H9 (cell line): ENCODE data around the gene MRPS35. TPM values are rescaled to one million over a fixed set of nuclear protein-coding genes. Genes with fewer than 3 reads are reported as not detected.

Experiments used
- DNase-seq: peaks from one replicate; pipeline ENCODE4 v3.0.0-alpha.2; 2017
- H2AFZ ChIP-seq: one replicate; pipeline ENCODE4 v1.6.1; 2013; ENCODE audit warnings: mild to moderate bottlenecking, low read length, control low read depth, moderate library complexity
- H2AK5ac ChIP-seq: 2 replicates; pipeline ENCODE4 v1.6.1; 2013; ENCODE audit warnings: low read length, control low read depth, mixed read lengths; ENCODE audit not compliant: insufficient read length
- H2BK120ac ChIP-seq: one replicate; pipeline ENCODE4 v1.6.1; 2013; ENCODE audit warnings: low read depth, mild to moderate bottlenecking, low read length, control low read depth, inconsistent platforms; ENCODE audit not compliant: poor library complexity, severe bottlenecking
- H2BK12ac ChIP-seq: 2 replicates; pipeline ENCODE4 v1.6.1; 2013; ENCODE audit warnings: low read length, control low read depth, mixed read lengths, low read depth; ENCODE audit not compliant: insufficient read length
- H2BK15ac ChIP-seq: 2 replicates; pipeline ENCODE4 v1.6.1; 2013; ENCODE audit warnings: low read depth, low read length, control low read depth
- H2BK20ac ChIP-seq: one replicate; pipeline ENCODE4 v1.6.1; 2013; ENCODE audit warnings: low read depth, mild to moderate bottlenecking, low read length, control low read depth, inconsistent platforms; ENCODE audit not compliant: poor library complexity, severe bottlenecking
- H2BK5ac ChIP-seq: 2 replicates; pipeline ENCODE4 v1.6.1; 2013; ENCODE audit warnings: low read length, control low read depth, mixed read lengths; ENCODE audit not compliant: insufficient read length
- H3K14ac ChIP-seq: 2 replicates; pipeline ENCODE4 v1.6.1; 2013; ENCODE audit warnings: low read length, control low read depth; ENCODE audit not compliant: insufficient read depth
- H3K18ac ChIP-seq: 2 replicates; pipeline ENCODE4 v1.6.1; 2013; ENCODE audit warnings: low read depth, mild to moderate bottlenecking, mixed read lengths, low read length, control low read depth; ENCODE audit not compliant: insufficient read length
- H3K23ac ChIP-seq: 2 replicates; pipeline ENCODE4 v1.6.1; 2013; ENCODE audit warnings: low read length, control low read depth, mixed read lengths, low read depth; ENCODE audit not compliant: insufficient read length
- H3K23me2 ChIP-seq: 2 replicates; pipeline ENCODE4 v1.6.1; 2013; ENCODE audit warnings: low read depth, mild to moderate bottlenecking, mixed read lengths, low read length, control low read depth; ENCODE audit not compliant: insufficient read length, poor library complexity, severe bottlenecking
- H3K27ac ChIP-seq: 2 replicates; pipeline ENCODE4 v1.5.1; 2013; ENCODE audit warnings: low read length, control low read depth, mixed read lengths, low read depth; ENCODE audit not compliant: insufficient read length
- H3K27me3 ChIP-seq: 2 replicates; pipeline ENCODE4 v1.6.1; 2013; ENCODE audit warnings: low read length, control low read depth, inconsistent platforms; ENCODE audit not compliant: insufficient read depth
- H3K4ac ChIP-seq: 2 replicates; pipeline ENCODE4 v1.6.1; 2013; ENCODE audit warnings: low read depth, mild to moderate bottlenecking, control low read depth, inconsistent platforms, low read length, moderate library complexity
- H3K4me1 ChIP-seq: 2 replicates; pipeline ENCODE4 v1.6.1; 2013; ENCODE audit warnings: low read length, control low read depth, inconsistent platforms; ENCODE audit not compliant: insufficient read depth
- H3K4me2 ChIP-seq: 2 replicates; pipeline ENCODE4 v1.6.1; 2013; ENCODE audit warnings: low read length, control low read depth, mixed read lengths; ENCODE audit not compliant: insufficient read length, insufficient read depth
- H3K56ac ChIP-seq: 2 replicates; pipeline ENCODE4 v1.6.1; 2013; ENCODE audit warnings: low read depth, mild to moderate bottlenecking, mixed read lengths, low read length, control low read depth; ENCODE audit not compliant: insufficient read length
- H3K79me1 ChIP-seq: 2 replicates; pipeline ENCODE4 v1.6.1; 2013; ENCODE audit warnings: low read depth, mild to moderate bottlenecking, moderate library complexity, low read length, control low read depth, inconsistent platforms; ENCODE audit not compliant: insufficient read depth, poor library complexity, severe bottlenecking
- H3K79me2 ChIP-seq: 2 replicates; pipeline ENCODE4 v1.6.1; 2013; ENCODE audit warnings: low read length, control low read depth, inconsistent platforms; ENCODE audit not compliant: insufficient read depth
- H3K9ac ChIP-seq: 2 replicates; pipeline ENCODE4 v1.6.1; 2013; ENCODE audit warnings: low read length, control low read depth, mixed read lengths; ENCODE audit not compliant: insufficient read length; ENCODE audit errors: extremely low read depth
- H3K9me3 ChIP-seq: one replicate; pipeline ENCODE4 v1.6.1; 2013; ENCODE audit warnings: low read depth, low read length, inconsistent platforms; ENCODE audit not compliant: control insufficient read depth
- H3T11ph ChIP-seq: one replicate; pipeline ENCODE4 v1.6.1; 2013; ENCODE audit warnings: mild to moderate bottlenecking, low read length, control low read depth, inconsistent platforms
- H4K20me1 ChIP-seq: one replicate; pipeline ENCODE4 v1.6.1; 2013; ENCODE audit not compliant: control insufficient read depth, insufficient read length, insufficient read depth
- H4K5ac ChIP-seq: 2 replicates; pipeline ENCODE4 v1.6.1; 2013; ENCODE audit warnings: low read depth, mild to moderate bottlenecking, mixed read lengths, low read length, control low read depth; ENCODE audit not compliant: insufficient read length
- H4K8ac ChIP-seq: replicated peaks from 2 replicates; pipeline ENCODE4 v1.6.1; 2013; ENCODE audit warnings: low read length, control low read depth, mixed read lengths, low read depth; ENCODE audit not compliant: insufficient read length
- H4K91ac ChIP-seq: 2 replicates; pipeline ENCODE4 v1.6.1; 2013; ENCODE audit warnings: low read depth, mild to moderate bottlenecking, moderate library complexity, mixed read lengths, low read length, control low read depth; ENCODE audit not compliant: insufficient read length
- H3K27ac Mint-ChIP-seq, 3 experiments: 2 replicates in 2 of 3; 3 replicates in 1 of 3; pipeline ENCODE4 v1.8.0; 2020 to 2021; ENCODE audit warnings: mixed read lengths in 3 of 3, mild to moderate bottlenecking in 1 of 3, moderate library complexity in 1 of 3
- H3K27me3 Mint-ChIP-seq: 2 replicates; pipeline ENCODE4 v1.8.0; 2021; ENCODE audit warnings: low read depth, mild to moderate bottlenecking, moderate library complexity, mixed read lengths
- H3K36me3 Mint-ChIP-seq, 3 experiments: 2 replicates in 2 of 3; 3 replicates in 1 of 3; pipeline ENCODE4 v1.8.0; 2020 to 2021; ENCODE audit warnings: low read depth in 3 of 3, mixed read lengths in 3 of 3; ENCODE audit not compliant: insufficient read depth in 1 of 3
- H3K4me1 Mint-ChIP-seq, 2 experiments: 2 replicates each; pipeline ENCODE4 v1.8.0; 2020; ENCODE audit warnings: mixed read lengths in 2 of 2
- H3K4me3 Mint-ChIP-seq, 2 experiments: 2 replicates in 1 of 2; 3 replicates in 1 of 2; pipeline ENCODE4 v1.8.0; 2020 to 2021; ENCODE audit warnings: mild to moderate bottlenecking in 2 of 2, mixed read lengths in 2 of 2, moderate library complexity in 1 of 2
- H3K9me3 Mint-ChIP-seq, 2 experiments: 2 replicates in 1 of 2; 3 replicates in 1 of 2; pipeline ENCODE4 v1.8.0; 2020; ENCODE audit warnings: mild to moderate bottlenecking in 2 of 2, mixed read lengths in 2 of 2, moderate library complexity in 1 of 2
- WGBS: extraction: QIAGEN DNeasy Blood & Tissue Kit; methylation state at CpG from one replicate; pipeline ENCODE4 v1.1.7; 2013; ENCODE audit warnings: missing lambda C conversion rate, low lambda C conversion rate, mixed read lengths; ENCODE audit not compliant: insufficient read length; ENCODE audit errors: extremely low coverage; 5-methylcytosine and 5-hydroxymethylcytosine counted together
- total RNA-seq: library from RNA; stranded (reverse); gene quantifications from 2 replicates; pipeline ENCODE4 v1.2.1, GENCODE V29; 2021
- TF ChIP-seq, protein P1 (sequence below): fragments of 200-600 bp; sonication (generic); conservative IDR thresholded peaks from 3 replicates; pipeline ENCODE4 v1.8.0; 2021; ENCODE audit warnings: antibody characterized with exemption, mild to moderate bottlenecking

The MRPS35 gene
- total RNA-seq, 1 experiment from 2014 or later = 45.4 TPM

DNA sequence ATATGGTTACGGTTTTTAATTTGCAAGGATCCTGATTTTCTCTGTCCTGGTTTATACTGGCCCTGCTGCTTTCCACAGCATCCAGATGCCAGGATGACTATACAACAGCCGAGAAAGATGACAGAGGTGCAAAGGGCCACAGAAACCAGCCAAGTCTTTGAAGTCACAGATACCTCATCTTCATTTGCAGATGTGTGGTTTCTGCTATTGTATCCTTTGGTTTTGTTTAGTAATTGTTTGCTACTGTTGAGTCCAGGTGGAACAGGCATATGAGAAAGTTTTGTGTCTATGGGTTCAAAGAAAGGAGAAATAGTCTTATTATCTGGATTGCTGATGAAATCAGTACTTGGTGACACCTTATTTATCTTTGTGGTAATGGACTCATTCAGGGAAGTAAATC, 52.1 kb downstream of the MRPS35 start:
- no peak overlapping the region for H3K18ac ChIP-seq
- no peaks in the 10 kb centered on the region for H3K9me3 ChIP-seq
- H2BK12ac ChIP-seq = no peak overlapping the region
- H4K20me1 ChIP-seq = no peaks in the 10 kb centered on the region
- H3K79me1 ChIP-seq = no peaks in the 10 kb centered on the region
- no peak overlapping the region for H4K5ac ChIP-seq
- H3K4me1 ChIP-seq = no peaks in the 10 kb centered on the region
- no peak overlapping the region for H3K4ac ChIP-seq
- H2AFZ ChIP-seq = no peak overlapping the region
- H3K9ac ChIP-seq = no peak overlapping the region
- no peak overlapping the region for H3T11ph ChIP-seq
- no peak overlapping the region for H2BK15ac ChIP-seq
- Mint-ChIP-seq H3K27me3 (no peaks in the 10 kb centered on the region), H3K27ac (no peak overlapping the region), H3K9me3 (no peaks in the 10 kb centered on the region), H3K4me1 (no peaks in the 10 kb centered on the region), H3K4me3 (no peak overlapping the region), H3K36me3 (no peaks in the 10 kb centered on the region)
- no peaks in the 10 kb centered on the region for H3K27me3 ChIP-seq
- no peak overlapping the region for H4K91ac ChIP-seq
- H3K23ac ChIP-seq = no peak overlapping the region
- no peaks in the 10 kb centered on the region for H3K23me2 ChIP-seq
- no peak overlapping the region for H4K8ac ChIP-seq
- TF ChIP-seq, protein P1, sequence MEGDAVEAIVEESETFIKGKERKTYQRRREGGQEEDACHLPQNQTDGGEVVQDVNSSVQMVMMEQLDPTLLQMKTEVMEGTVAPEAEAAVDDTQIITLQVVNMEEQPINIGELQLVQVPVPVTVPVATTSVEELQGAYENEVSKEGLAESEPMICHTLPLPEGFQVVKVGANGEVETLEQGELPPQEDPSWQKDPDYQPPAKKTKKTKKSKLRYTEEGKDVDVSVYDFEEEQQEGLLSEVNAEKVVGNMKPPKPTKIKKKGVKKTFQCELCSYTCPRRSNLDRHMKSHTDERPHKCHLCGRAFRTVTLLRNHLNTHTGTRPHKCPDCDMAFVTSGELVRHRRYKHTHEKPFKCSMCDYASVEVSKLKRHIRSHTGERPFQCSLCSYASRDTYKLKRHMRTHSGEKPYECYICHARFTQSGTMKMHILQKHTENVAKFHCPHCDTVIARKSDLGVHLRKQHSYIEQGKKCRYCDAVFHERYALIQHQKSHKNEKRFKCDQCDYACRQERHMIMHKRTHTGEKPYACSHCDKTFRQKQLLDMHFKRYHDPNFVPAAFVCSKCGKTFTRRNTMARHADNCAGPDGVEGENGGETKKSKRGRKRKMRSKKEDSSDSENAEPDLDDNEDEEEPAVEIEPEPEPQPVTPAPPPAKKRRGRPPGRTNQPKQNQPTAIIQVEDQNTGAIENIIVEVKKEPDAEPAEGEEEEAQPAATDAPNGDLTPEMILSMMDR = no peak
- H2BK20ac ChIP-seq = no peak overlapping the region
- no peak overlapping the region for H2BK5ac ChIP-seq
- no peak for DNase-seq
- WGBS = no CpG with 5 or more reads among the region's 2 CpGs
- H2BK120ac ChIP-seq = no peak overlapping the region
- no peak overlapping the region for H3K27ac ChIP-seq
- no peak overlapping the region for H3K14ac ChIP-seq
- H2AK5ac ChIP-seq = no peak overlapping the region
- H3K56ac ChIP-seq = no peak overlapping the region
- H3K4me2 ChIP-seq = no peak overlapping the region
- no peaks in the 10 kb centered on the region for H3K79me2 ChIP-seq
